Measurements from ENCODE around the gene ZNF627. TPM values are rescaled to one million over a fixed set of nuclear protein-coding genes. Genes with fewer than 3 reads are reported as not detected.
"Not testable (repeated sequence)": the region's sequence is repeated elsewhere in the genome, so short reads cannot be mapped to it uniquely, and the experiment has no call there.

The ZNF627 gene
- polyA plus RNA-seq, 1 donor, result 15.6 TPM

- Histone ChIP-seq H3K27me3 (ENCODE audit: control insufficient read depth, insufficient read depth, low read length) (no peaks in the 10 kb centered on the region), H3K9me3 (ENCODE audit: control insufficient read depth, low read depth, low read length) (no peaks in the 10 kb centered on the region), H3K36me3 (ENCODE audit: control insufficient read depth, insufficient read depth, low read length) (peaks cover 2% of the 10 kb centered on the region), H3K27ac (ENCODE audit: low read length) (no peak overlapping the region), H3K4me1 (ENCODE audit: control insufficient read depth, insufficient read depth, low read length) (peaks cover 5% of the 10 kb centered on the region), H3K4me3 (ENCODE audit: low read length) (no peak overlapping the region)
- no peak for DNase-seq
- 100% methylated on average over 1 of the region's 10 CpGs for WGBS (ENCODE audit: insufficient coverage, low lambda C conversion rate)
Observed at GRCh38 chr19:11596156-11596555, 1.1 kb upstream of the ZNF627 start.

GRCh38 chr19:11598103-11598483 lies 810 bp downstream of the ZNF627 start:
- no peak for DNase-seq
- Histone ChIP-seq H3K36me3 (ENCODE audit: control insufficient read depth, insufficient read depth, low read length) (peaks cover 10% of the 10 kb centered on the region), H3K9me3 (ENCODE audit: control insufficient read depth, low read depth, low read length) (no peaks in the 10 kb centered on the region), H3K4me3 (ENCODE audit: low read length) (peak overlapping the region; percentile 97), H3K27me3 (ENCODE audit: control insufficient read depth, insufficient read depth, low read length) (no peaks in the 10 kb centered on the region), H3K27ac (ENCODE audit: low read length) (peak overlapping the region; percentile 97), H3K4me1 (ENCODE audit: control insufficient read depth, insufficient read depth, low read length) (peaks cover 5% of the 10 kb centered on the region)
- 66% methylated on average over 4 of the region's 10 CpGs for WGBS (ENCODE audit: insufficient coverage, low lambda C conversion rate)

- H3K9me3 ChIP-seq (ENCODE audit: control insufficient read depth, low read depth, low read length), result no peaks in the 10 kb centered on the region
- H3K4me3 ChIP-seq (ENCODE audit: low read length), result no peak overlapping the region
- no peaks in the 10 kb centered on the region for H3K27me3 ChIP-seq (ENCODE audit: control insufficient read depth, insufficient read depth, low read length)
- WGBS (ENCODE audit: insufficient coverage, low lambda C conversion rate), result no CpG with 5 or more reads among the region's 2 CpGs
- H3K4me1 ChIP-seq (ENCODE audit: control insufficient read depth, insufficient read depth, low read length), result peaks cover 5% of the 10 kb centered on the region
- DNase-seq, result no peak
- no peak overlapping the region for H3K27ac ChIP-seq (ENCODE audit: low read length)
- H3K36me3 ChIP-seq (ENCODE audit: control insufficient read depth, insufficient read depth, low read length), result peaks cover 11% of the 10 kb centered on the region
Observed at GRCh38 chr19:11598746-11599145, 1.5 kb downstream of the ZNF627 start.

- H3K4me1 ChIP-seq (ENCODE audit: control insufficient read depth, insufficient read depth, low read length); H3K27me3 ChIP-seq (ENCODE audit: control insufficient read depth, insufficient read depth, low read length); DNase-seq; H3K9me3 ChIP-seq (ENCODE audit: control insufficient read depth, low read depth, low read length); H3K4me3 ChIP-seq (ENCODE audit: low read length); H3K27ac ChIP-seq (ENCODE audit: low read length): not testable (repeated sequence)
- peaks cover 20% of the 10 kb centered on the region for H3K36me3 ChIP-seq (ENCODE audit: control insufficient read depth, insufficient read depth, low read length)
- 100% methylated on average over 1 of the region's 8 CpGs for WGBS (ENCODE audit: insufficient coverage, low lambda C conversion rate)
Observed at GRCh38 chr19:11599704-11600103, 2.4 kb downstream of the ZNF627 start.

- Histone ChIP-seq H3K27ac (ENCODE audit: low read length) (no peak overlapping the region), H3K27me3 (ENCODE audit: control insufficient read depth, insufficient read depth, low read length) (no peaks in the 10 kb centered on the region), H3K4me3 (ENCODE audit: low read length) (no peak overlapping the region), H3K9me3 (ENCODE audit: control insufficient read depth, low read depth, low read length) (no peaks in the 10 kb centered on the region), H3K4me1 (ENCODE audit: control insufficient read depth, insufficient read depth, low read length) (no peaks in the 10 kb centered on the region), H3K36me3 (ENCODE audit: control insufficient read depth, insufficient read depth, low read length) (peaks cover 33% of the 10 kb centered on the region)
- WGBS (ENCODE audit: insufficient coverage, low lambda C conversion rate), result no CpG with 5 or more reads among the region's 8 CpGs
- no peak for DNase-seq
Observed at GRCh38 chr19:11606484-11606883, 9.2 kb downstream of the ZNF627 start.

GRCh38 chr19:11611730-11612129 lies 14.4 kb downstream of the ZNF627 start:
- DNase-seq, result no peak
- Histone ChIP-seq H3K4me3 (ENCODE audit: low read length) (no peak overlapping the region), H3K4me1 (ENCODE audit: control insufficient read depth, insufficient read depth, low read length) (no peaks in the 10 kb centered on the region), H3K36me3 (ENCODE audit: control insufficient read depth, insufficient read depth, low read length) (peaks cover 31% of the 10 kb centered on the region), H3K27me3 (ENCODE audit: control insufficient read depth, insufficient read depth, low read length) (no peaks in the 10 kb centered on the region), H3K27ac (ENCODE audit: low read length) (no peak overlapping the region), H3K9me3 (ENCODE audit: control insufficient read depth, low read depth, low read length) (peaks cover 6% of the 10 kb centered on the region)
- no CpG with 5 or more reads among the region's 1 CpG for WGBS (ENCODE audit: insufficient coverage, low lambda C conversion rate)

GRCh38 chr19:11612816-11613511 lies 15.7 kb downstream of the ZNF627 start:
- Histone ChIP-seq H3K4me3 (ENCODE audit: low read length) (no peak overlapping the region), H3K27ac (ENCODE audit: low read length) (no peak overlapping the region), H3K4me1 (ENCODE audit: control insufficient read depth, insufficient read depth, low read length) (no peaks in the 10 kb centered on the region), H3K27me3 (ENCODE audit: control insufficient read depth, insufficient read depth, low read length) (no peaks in the 10 kb centered on the region), H3K36me3 (ENCODE audit: control insufficient read depth, insufficient read depth, low read length) (peaks cover 35% of the 10 kb centered on the region), H3K9me3 (ENCODE audit: control insufficient read depth, low read depth, low read length) (peaks cover 10% of the 10 kb centered on the region)
- no peak for DNase-seq
- whole genome bisulfite sequencing (ENCODE audit: insufficient coverage, low lambda C conversion rate), result 100% methylated on average over 1 of the region's 5 CpGs

- peaks cover 58% of the 10 kb centered on the region for H3K36me3 ChIP-seq (ENCODE audit: control insufficient read depth, insufficient read depth, low read length)
- peaks cover 6% of the 10 kb centered on the region for H3K4me1 ChIP-seq (ENCODE audit: control insufficient read depth, insufficient read depth, low read length)
- no peaks in the 10 kb centered on the region for H3K27me3 ChIP-seq (ENCODE audit: control insufficient read depth, insufficient read depth, low read length)
- WGBS (ENCODE audit: insufficient coverage, low lambda C conversion rate), result 98% methylated on average over 13 of the region's 19 CpGs
- DNase-seq, result no peak
- no peak overlapping the region for H3K4me3 ChIP-seq (ENCODE audit: low read length)
- H3K27ac ChIP-seq (ENCODE audit: low read length), result no peak overlapping the region
- H3K9me3 ChIP-seq (ENCODE audit: control insufficient read depth, low read depth, low read length), result peaks cover 10% of the 10 kb centered on the region
Observed at GRCh38 chr19:11617180-11618062, 20.1 kb downstream of the ZNF627 start.

GRCh38 chr19:11620553-11620952 lies 23.3 kb downstream of the ZNF627 start:
- H3K9me3 ChIP-seq (ENCODE audit: control insufficient read depth, low read depth, low read length), result peaks cover 10% of the 10 kb centered on the region
- no peak overlapping the region for H3K27ac ChIP-seq (ENCODE audit: low read length)
- H3K4me3 ChIP-seq (ENCODE audit: low read length), result no peak overlapping the region
- DNase-seq, result no peak
- peaks cover 17% of the 10 kb centered on the region for H3K4me1 ChIP-seq (ENCODE audit: control insufficient read depth, insufficient read depth, low read length)
- peaks cover 45% of the 10 kb centered on the region for H3K36me3 ChIP-seq (ENCODE audit: control insufficient read depth, insufficient read depth, low read length)
- no peaks in the 10 kb centered on the region for H3K27me3 ChIP-seq (ENCODE audit: control insufficient read depth, insufficient read depth, low read length)
- WGBS (ENCODE audit: insufficient coverage, low lambda C conversion rate), result no CpG with 5 or more reads among the region's 4 CpGs

- not testable (repeated sequence) for H3K27me3 ChIP-seq (ENCODE audit: control insufficient read depth, insufficient read depth, low read length); H3K4me3 ChIP-seq (ENCODE audit: low read length); H3K9me3 ChIP-seq (ENCODE audit: control insufficient read depth, low read depth, low read length)
- Histone ChIP-seq H3K4me1 (ENCODE audit: control insufficient read depth, insufficient read depth, low read length) (peaks cover 17% of the 10 kb centered on the region), H3K36me3 (ENCODE audit: control insufficient read depth, insufficient read depth, low read length) (peaks cover 29% of the 10 kb centered on the region), H3K27ac (ENCODE audit: low read length) (peak overlapping the region; percentile 52)
- WGBS (ENCODE audit: insufficient coverage, low lambda C conversion rate), result no CpG with 5 or more reads among the region's 3 CpGs
- DNase-seq, result peak; percentile 16 to 54
Observed at GRCh38 chr19:11622401-11622800, 25.1 kb downstream of the ZNF627 start.

All from large intestine (tissue), 3 donors.